ENCODE results near the gene ANTXR1.

GRCh38 chr2:69119104-69119894 lies 106.3 kb downstream of the ANTXR1 start:
- TF ChIP-seq CTCF (IDR thresholded peaks at IDR 0.05; ENCODE audit: low read depth, low read length) (no peak), EZH2phosphoT487 (IDR thresholded peaks at IDR 0.05; ENCODE audit: low read depth) (no peak)
